ENCODE results near the gene ITFG1. TPM values are rescaled to one million over a fixed set of nuclear protein-coding genes. Genes with fewer than 3 reads are reported as not detected.
A peak's percentile ranks its signal among the peaks of the same experiment; 100 is the strongest.
"Not testable (repeated sequence)": the region's sequence is repeated elsewhere in the genome, so short reads cannot be mapped to it uniquely, and the experiment has no call there.

ITFG1 gene
- total RNA-seq, 3 donors from 2014 or later: 42.3 to 55.2 (median 53.4) TPM

DNA sequence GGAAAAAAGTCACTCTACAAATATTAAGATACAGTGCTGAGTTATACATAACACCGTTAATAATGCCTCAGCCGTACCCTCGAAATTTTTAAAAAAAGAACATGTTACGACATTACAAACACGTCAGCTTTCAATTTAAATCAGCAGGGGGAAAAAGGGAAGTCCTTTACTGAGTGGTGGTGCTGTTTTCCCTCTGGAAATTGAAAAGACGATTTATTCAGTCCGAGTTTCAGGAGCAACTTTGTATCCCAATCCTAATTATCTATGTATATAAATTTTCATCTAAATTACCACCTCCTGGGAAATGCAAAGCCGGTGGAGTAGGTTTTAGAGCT lies 318.4 kb downstream of the ITFG1 start:
- H3K9me3 ChIP-seq: no peaks in the 10 kb centered on the region
- peak overlapping the region; percentile 43 to 79 (median 67) for H3K4me3 ChIP-seq
- no peaks in the 10 kb centered on the region for H3K27me3 ChIP-seq
- TF ChIP-seq, protein P1, sequence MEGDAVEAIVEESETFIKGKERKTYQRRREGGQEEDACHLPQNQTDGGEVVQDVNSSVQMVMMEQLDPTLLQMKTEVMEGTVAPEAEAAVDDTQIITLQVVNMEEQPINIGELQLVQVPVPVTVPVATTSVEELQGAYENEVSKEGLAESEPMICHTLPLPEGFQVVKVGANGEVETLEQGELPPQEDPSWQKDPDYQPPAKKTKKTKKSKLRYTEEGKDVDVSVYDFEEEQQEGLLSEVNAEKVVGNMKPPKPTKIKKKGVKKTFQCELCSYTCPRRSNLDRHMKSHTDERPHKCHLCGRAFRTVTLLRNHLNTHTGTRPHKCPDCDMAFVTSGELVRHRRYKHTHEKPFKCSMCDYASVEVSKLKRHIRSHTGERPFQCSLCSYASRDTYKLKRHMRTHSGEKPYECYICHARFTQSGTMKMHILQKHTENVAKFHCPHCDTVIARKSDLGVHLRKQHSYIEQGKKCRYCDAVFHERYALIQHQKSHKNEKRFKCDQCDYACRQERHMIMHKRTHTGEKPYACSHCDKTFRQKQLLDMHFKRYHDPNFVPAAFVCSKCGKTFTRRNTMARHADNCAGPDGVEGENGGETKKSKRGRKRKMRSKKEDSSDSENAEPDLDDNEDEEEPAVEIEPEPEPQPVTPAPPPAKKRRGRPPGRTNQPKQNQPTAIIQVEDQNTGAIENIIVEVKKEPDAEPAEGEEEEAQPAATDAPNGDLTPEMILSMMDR (IDR thresholded peaks at IDR 0.05): no peak
- no peak for TF ChIP-seq POLR2A (IDR thresholded peaks at IDR 0.05)
- TF ChIP-seq POLR2AphosphoS5 (IDR thresholded peaks at IDR 0.05): no peak
- no peak overlapping the region for H3K27ac ChIP-seq
- intact Hi-C loops (cut with DNase I; ENCODE audit: low total_unique reads): no loop called here
- no peaks in the 10 kb centered on the region for H3K4me1 ChIP-seq
- DNase-seq (ENCODE audit: low spot score in 2 of 2): no peak
- H3K36me3 ChIP-seq: no peaks in the 10 kb centered on the region

DNA sequence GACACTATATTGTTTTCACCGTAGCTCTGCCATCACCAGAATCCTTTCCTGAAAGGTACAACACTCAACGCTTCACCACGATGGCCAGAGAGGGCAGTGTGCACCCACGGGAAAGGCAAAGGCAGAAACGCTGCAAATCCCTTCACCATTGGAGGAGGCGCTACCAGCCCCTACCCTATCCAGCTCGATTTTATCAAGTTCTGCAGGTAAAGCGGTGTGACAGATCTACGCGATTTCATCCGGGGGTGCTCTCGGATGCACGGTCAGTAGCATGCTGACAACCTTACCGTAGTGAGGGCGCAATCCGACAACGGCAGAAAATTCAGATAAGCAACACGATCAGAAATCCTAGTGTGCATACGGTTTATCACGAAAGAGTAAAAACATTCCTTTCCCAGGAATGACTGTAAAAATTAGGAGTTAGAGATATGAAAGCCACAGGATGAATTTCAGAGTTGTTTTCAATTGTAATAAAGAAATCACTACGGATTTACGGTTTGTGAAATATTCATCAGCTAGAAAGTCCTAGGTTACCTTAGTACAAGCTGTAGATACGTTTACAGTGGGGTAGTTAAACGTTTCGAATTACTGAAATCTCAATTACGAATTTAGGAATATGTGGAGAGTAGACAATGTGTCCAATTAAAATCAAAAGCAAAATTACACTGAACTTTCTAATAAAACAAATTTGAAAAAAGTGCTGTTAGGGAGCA lies 318.9 kb downstream of the ITFG1 start:
- no peaks in the 10 kb centered on the region for H3K27me3 ChIP-seq
- H3K27ac ChIP-seq: no peak overlapping the region
- TF ChIP-seq, protein P1 (IDR thresholded peaks at IDR 0.05): peak; percentile 61 to 82 (median 78)
- TF ChIP-seq POLR2AphosphoS5 (IDR thresholded peaks at IDR 0.05): no peak
- H3K4me3 ChIP-seq: peak overlapping the region; percentile 43 to 79 (median 67)
- no peaks in the 10 kb centered on the region for H3K36me3 ChIP-seq
- DNase-seq (ENCODE audit: low spot score in 2 of 2): peak; percentile 74 to 79
- intact Hi-C loops (cut with DNase I; ENCODE audit: low total_unique reads): no loop called here
- no peaks in the 10 kb centered on the region for H3K4me1 ChIP-seq
- no peaks in the 10 kb centered on the region for H3K9me3 ChIP-seq

DNA sequence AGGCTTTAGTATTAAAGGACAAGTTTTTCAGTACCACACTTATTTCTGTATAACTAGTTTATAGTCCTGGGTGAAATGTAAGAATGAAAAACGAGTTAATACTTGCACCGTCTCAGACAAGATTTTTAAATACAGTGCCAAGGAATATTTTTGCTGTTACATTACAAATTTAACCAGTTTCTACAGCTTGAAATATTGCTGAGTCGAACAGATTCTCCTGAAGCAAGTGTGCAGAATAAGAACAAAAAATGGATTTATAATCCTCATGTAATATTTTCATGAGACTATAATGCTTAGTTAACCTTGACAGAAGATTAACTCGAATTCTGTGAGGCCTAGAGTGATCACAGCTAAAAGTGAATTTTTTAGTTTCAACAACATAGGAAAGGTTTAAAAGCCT lies 320.2 kb downstream of the ITFG1 start:
- H3K36me3 ChIP-seq: no peaks in the 10 kb centered on the region
- H3K27ac ChIP-seq: no peak overlapping the region
- H3K4me1 ChIP-seq: no peaks in the 10 kb centered on the region
- no peak for DNase-seq (ENCODE audit: low spot score in 2 of 2)
- H3K4me3 ChIP-seq: no peak overlapping the region
- no peaks in the 10 kb centered on the region for H3K27me3 ChIP-seq
- H3K9me3 ChIP-seq: no peaks in the 10 kb centered on the region
- intact Hi-C loops (cut with DNase I; ENCODE audit: low total_unique reads): no loop called here
- TF ChIP-seq, protein P1 (IDR thresholded peaks at IDR 0.05): no peak
- no peak for TF ChIP-seq POLR2AphosphoS5 (IDR thresholded peaks at IDR 0.05)
- TF ChIP-seq POLR2A (IDR thresholded peaks at IDR 0.05): no peak

DNA sequence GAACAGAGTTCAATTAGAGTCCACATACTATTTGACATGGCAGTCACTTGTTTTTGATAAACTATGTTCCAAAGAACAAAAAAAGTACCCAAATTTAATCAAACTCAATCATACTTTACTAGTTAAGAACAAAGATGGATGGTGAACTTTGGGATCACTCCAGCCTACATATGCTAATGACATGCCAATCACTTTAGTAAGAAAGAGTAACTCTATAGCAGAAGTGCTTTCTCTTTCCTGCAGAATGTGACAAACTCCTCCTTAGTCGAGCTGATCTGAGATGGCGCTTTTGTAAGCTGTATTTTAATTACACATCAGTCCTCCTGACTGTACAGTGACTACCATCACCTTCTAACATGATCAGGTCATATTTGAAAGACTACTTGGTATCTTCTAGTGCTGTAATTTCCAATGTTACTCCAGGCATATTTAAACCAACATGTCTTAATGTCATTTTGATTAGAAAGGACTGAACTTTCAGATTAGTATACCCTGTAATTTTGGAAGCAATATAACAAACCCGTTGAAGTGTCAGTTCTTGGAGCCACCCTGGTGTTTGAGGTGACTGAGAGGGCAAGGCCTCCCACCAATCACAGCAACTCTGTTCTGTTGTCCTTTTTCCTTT lies 321.2 kb downstream of the ITFG1 start:
- TF ChIP-seq POLR2AphosphoS5 (IDR thresholded peaks at IDR 0.05): no peak
- TF ChIP-seq, protein P1 (IDR thresholded peaks at IDR 0.05): no peak
- TF ChIP-seq POLR2A (IDR thresholded peaks at IDR 0.05): no peak
- Histone ChIP-seq H3K9me3 (no peaks in the 10 kb centered on the region), H3K27me3 (no peaks in the 10 kb centered on the region), H3K36me3 (no peaks in the 10 kb centered on the region), H3K4me3 (no peak overlapping the region), H3K27ac (peak overlapping the region; percentile 4 to 38), H3K4me1 (no peaks in the 10 kb centered on the region)
- no peak for DNase-seq (ENCODE audit: low spot score in 2 of 2)
- intact Hi-C loops (cut with DNase I; ENCODE audit: low total_unique reads): no loop called here

DNA sequence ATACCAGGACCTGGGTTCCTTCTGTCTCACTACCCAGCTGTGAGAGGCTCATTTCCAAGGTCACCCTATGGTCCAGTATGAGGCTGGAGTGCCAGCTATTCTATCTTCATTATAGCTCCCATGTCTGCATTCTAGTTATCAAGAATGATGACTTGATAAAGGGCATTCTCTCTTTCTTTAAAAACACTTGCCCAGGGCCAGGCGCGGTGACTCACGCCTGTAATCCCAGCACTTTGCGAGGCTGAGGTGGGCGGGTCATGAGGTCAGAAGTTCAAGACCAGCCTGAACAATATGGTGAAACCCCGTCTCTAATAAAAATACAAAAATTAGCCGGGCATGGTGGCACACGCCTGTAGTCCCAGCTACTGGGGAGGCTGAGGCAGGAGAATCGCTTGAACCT lies 322.9 kb downstream of the ITFG1 start:
- H3K4me1 ChIP-seq; H3K9me3 ChIP-seq; H3K4me3 ChIP-seq; H3K27ac ChIP-seq; intact Hi-C loops (cut with DNase I; ENCODE audit: low total_unique reads); H3K27me3 ChIP-seq; DNase-seq (ENCODE audit: low spot score in 2 of 2); H3K36me3 ChIP-seq: not testable (repeated sequence)

All from breast epithelium (tissue), 4 donors.